ENCODE data around the gene ACOXL. TPM values are rescaled to one million over a fixed set of nuclear protein-coding genes. Genes with fewer than 3 reads are reported as not detected.
A peak's percentile ranks its signal among the peaks of the same experiment; 100 is the strongest.

The ACOXL gene
- total RNA-seq, 1 experiment from 2014 or later = not detected

- no peak for DNase-seq (ENCODE audit: low read depth)
Observed at GRCh38 chr2:111134055-111134454, 401.7 kb downstream of the ACOXL start.

GRCh38 chr2:111135237-111135909 lies 403.0 kb downstream of the ACOXL start:
- no peak for DNase-seq (ENCODE audit: low read depth)

GRCh38 chr2:111135910-111136297 lies 403.5 kb downstream of the ACOXL start:
- DNase-seq (ENCODE audit: low read depth) = peak; percentile 86

GRCh38 chr2:111138839-111139238 lies 406.5 kb downstream of the ACOXL start:
- DNase-seq (ENCODE audit: low read depth) = no peak

GRCh38 chr2:111139637-111140317 lies 407.4 kb downstream of the ACOXL start:
- DNase-seq (ENCODE audit: low read depth) = peak; percentile 12

- DNase-seq (ENCODE audit: low read depth) = no peak
Observed at GRCh38 chr2:111140815-111141214, 408.4 kb downstream of the ACOXL start.

- no peak for DNase-seq (ENCODE audit: low read depth)
Observed at GRCh38 chr2:111142101-111142500, 409.7 kb downstream of the ACOXL start.

GRCh38 chr2:111143107-111143842 lies 410.9 kb downstream of the ACOXL start:
- no peak for DNase-seq (ENCODE audit: low read depth)

- no peak for DNase-seq (ENCODE audit: low read depth)
Observed at GRCh38 chr2:111143843-111144198, 411.4 kb downstream of the ACOXL start.

- DNase-seq (ENCODE audit: low read depth) = no peak
Observed at GRCh38 chr2:111145103-111145760, 412.9 kb downstream of the ACOXL start.

GRCh38 chr2:111145951-111146350 lies 413.6 kb downstream of the ACOXL start:
- no peak for DNase-seq (ENCODE audit: low read depth)

GRCh38 chr2:111148225-111148873 lies 416.0 kb downstream of the ACOXL start:
- DNase-seq (ENCODE audit: low read depth) = no peak

GRCh38 chr2:111148925-111149324 lies 416.6 kb downstream of the ACOXL start:
- DNase-seq (ENCODE audit: low read depth) = no peak

GRCh38 chr2:111149882-111150455 lies 417.6 kb downstream of the ACOXL start:
- DNase-seq (ENCODE audit: low read depth) = no peak

GRCh38 chr2:111154758-111155157 lies 422.4 kb downstream of the ACOXL start:
- DNase-seq (ENCODE audit: low read depth) = no peak

GRCh38 chr2:111155610-111156009 lies 423.2 kb downstream of the ACOXL start:
- no peak for DNase-seq (ENCODE audit: low read depth)

- no peak for DNase-seq (ENCODE audit: low read depth)
Observed at GRCh38 chr2:111156529-111156928, 424.2 kb downstream of the ACOXL start.

GRCh38 chr2:111157071-111157661 lies 424.8 kb downstream of the ACOXL start:
- no peak for DNase-seq (ENCODE audit: low read depth)

- DNase-seq (ENCODE audit: low read depth) = no peak
Observed at GRCh38 chr2:111157798-111158197, 425.4 kb downstream of the ACOXL start.

- DNase-seq (ENCODE audit: low read depth) = no peak
Observed at GRCh38 chr2:111159641-111160040, 427.3 kb downstream of the ACOXL start.

- peak; percentile 51 for DNase-seq (ENCODE audit: low read depth)
Observed at GRCh38 chr2:111160758-111161157, 428.4 kb downstream of the ACOXL start.

Measured in RPMI7951 (cell line).